GM18499 (cell line): ENCODE measurements around the gene GRM5.
"Not testable (repeated sequence)": the region's sequence is repeated elsewhere in the genome, so short reads cannot be mapped to it uniquely, and the experiment has no call there.

Experiments
- ATAC-seq: cut with Tn5 transposase; IDR thresholded peaks from one replicate; pipeline ENCODE4 v1.9.1; 2021; ENCODE audit warnings: moderate number of reproducible peaks; ENCODE audit not compliant: insufficient read depth, unreplicated experiment

Gene GRM5

GRCh38 chr11:88978992-88979391 is 86.8 kb downstream of the GRM5 start:
- ATAC-seq, result not testable (repeated sequence)

GRCh38 chr11:88975441-88975840 is 90.3 kb downstream of the GRM5 start:
- not testable (repeated sequence) for ATAC-seq

- no peak for ATAC-seq
Observed at GRCh38 chr11:88972210-88972609, 93.6 kb downstream of the GRM5 start.

GRCh38 chr11:88961621-88962020 is 104.2 kb downstream of the GRM5 start:
- not testable (repeated sequence) for ATAC-seq

GRCh38 chr11:88959857-88960256 is 105.9 kb downstream of the GRM5 start:
- not testable (repeated sequence) for ATAC-seq

- ATAC-seq, result no peak
Observed at GRCh38 chr11:88950975-88951374, 114.8 kb downstream of the GRM5 start.

- not testable (repeated sequence) for ATAC-seq
Observed at GRCh38 chr11:88948908-88949307, 116.9 kb downstream of the GRM5 start.

- ATAC-seq, result not testable (repeated sequence)
Observed at GRCh38 chr11:88947843-88948572, 117.8 kb downstream of the GRM5 start.

GRCh38 chr11:88929665-88930064 is 136.1 kb downstream of the GRM5 start:
- not testable (repeated sequence) for ATAC-seq

GRCh38 chr11:88917065-88917464 is 148.7 kb downstream of the GRM5 start:
- not testable (repeated sequence) for ATAC-seq

GRCh38 chr11:88909500-88909899 is 156.3 kb downstream of the GRM5 start:
- ATAC-seq, result no peak

- not testable (repeated sequence) for ATAC-seq
Observed at GRCh38 chr11:88901436-88901835, 164.3 kb downstream of the GRM5 start.

GRCh38 chr11:88888855-88889254 is 176.9 kb downstream of the GRM5 start:
- ATAC-seq, result not testable (repeated sequence)

- ATAC-seq, result no peak
Observed at GRCh38 chr11:88886796-88887195, 179.0 kb downstream of the GRM5 start.

- not testable (repeated sequence) for ATAC-seq
Observed at GRCh38 chr11:88882800-88883199, 183.0 kb downstream of the GRM5 start.

GRCh38 chr11:88861618-88862017 is 204.2 kb downstream of the GRM5 start:
- ATAC-seq, result no peak

GRCh38 chr11:88860431-88860830 is 205.4 kb downstream of the GRM5 start:
- not testable (repeated sequence) for ATAC-seq

GRCh38 chr11:88853963-88854362 is 211.8 kb downstream of the GRM5 start:
- not testable (repeated sequence) for ATAC-seq

- not testable (repeated sequence) for ATAC-seq
Observed at GRCh38 chr11:88851547-88851946, 214.2 kb downstream of the GRM5 start.

GRCh38 chr11:88849773-88850172 is 216.0 kb downstream of the GRM5 start:
- ATAC-seq, result not testable (repeated sequence)

GRCh38 chr11:88849368-88849767 is 216.4 kb downstream of the GRM5 start:
- no peak for ATAC-seq

- ATAC-seq, result not testable (repeated sequence)
Observed at GRCh38 chr11:88846266-88846665, 219.5 kb downstream of the GRM5 start.
